HepG2 (cell line): ENCODE results near the gene LCLAT1. TPM values are rescaled to one million over a fixed set of nuclear protein-coding genes. Genes with fewer than 3 reads are reported as not detected.

Source experiments
- ATAC-seq: fragments of 200-7000 bp; cut with Tn5 transposase; 3 replicates; pipeline ENCODE4 v1.9.1; 2020; ENCODE audit warnings: mild to moderate bottlenecking, moderate library complexity
- BruUV-seq: library from RNA; stranded (reverse); fragments of 400-500 nt; replicated peaks from 2 replicates; lab custom pipeline; 2021; lab: Mats Ljungman, UMichigan
- CTCF ChIA-PET: fragments of 300-600 bp; formaldehyde crosslinking; extraction: SDS; loops from one replicate; lab custom pipeline; 2021; ENCODE audit warnings: low total read pairs, inconsistent platforms, low intra/inter-chr PET ratio; lab: Yijun Ruan, JAX
- POLR2A ChIA-PET: fragments of 350-600 bp; sonication (Branson Sonifier 250); formaldehyde crosslinking; loops from one replicate; lab custom pipeline; 2020; ENCODE audit warnings: antibody characterized with exemption, inconsistent platforms; lab: Yijun Ruan, JAX
- DNase-seq: peaks from one replicate; pipeline ENCODE4 v3.0.0-alpha.2; 2015; ENCODE audit warnings: low spot score
- FAIRE-seq: peaks from 3 replicates; lab custom pipeline; 2011; peaks lifted over from hg19 to GRCh38; lab: Jason Lieb, UNC
- H2AFZ ChIP-seq: one replicate; pipeline ENCODE4 v1.6.1; 2011; ENCODE audit warnings: low read length, inconsistent platforms
- H3K27ac ChIP-seq: fragments of 300-600 bp; 3 replicates; pipeline ENCODE4 v1.8.0; 2011; ENCODE audit warnings: mixed run types, mild to moderate bottlenecking, mixed read lengths, low read length, inconsistent platforms; ENCODE audit not compliant: insufficient read depth; ENCODE audit errors: extremely low read length
- H3K27me3 ChIP-seq, 2 experiments: fragments of 200-600 bp in 1 of 2; 2 replicates in 1 of 2; 3 replicates in 1 of 2; pipeline versions ENCODE4 v1.6.0 to v1.8.0; 2011; ENCODE audit warnings: low read length in 2 of 2, mild to moderate bottlenecking in 2 of 2, moderate library complexity in 2 of 2, inconsistent platforms in 1 of 2; ENCODE audit not compliant: insufficient read depth in 2 of 2, control insufficient read depth in 1 of 2
- H3K36me3 ChIP-seq, 2 experiments: fragments of 200-600 bp in 1 of 2; replicated peaks in 1 of 2; 2 replicates in 1 of 2; 3 replicates in 1 of 2; pipeline versions ENCODE4 v1.5.1 to v1.8.0; 2011; ENCODE audit warnings: low read length in 2 of 2, inconsistent platforms in 1 of 2; ENCODE audit not compliant: insufficient read depth in 2 of 2, control insufficient read depth in 1 of 2
- H3K4me1 ChIP-seq: 2 replicates; pipeline ENCODE4 v1.5.1; 2012; ENCODE audit warnings: low read length, inconsistent platforms; ENCODE audit not compliant: insufficient read depth
- H3K4me2 ChIP-seq: 2 replicates; pipeline ENCODE4 v1.6.0; 2011; ENCODE audit warnings: low read depth, low read length, inconsistent platforms
- H3K4me3 ChIP-seq, 3 experiments: fragments of 200-600 bp in 1 of 3; sonication (generic), shearing (Covaris generic) in 1 of 3; replicated peaks in 1 of 3; 2 replicates each; pipeline ENCODE4 v1.5.1; 2011 to 2016; ENCODE audit warnings: low read length in 3 of 3, inconsistent platforms in 2 of 3, low read depth in 2 of 3, mild to moderate bottlenecking in 2 of 3, control low read depth in 1 of 3, mixed read lengths in 1 of 3; ENCODE audit not compliant: insufficient read depth in 1 of 3
- H3K79me2 ChIP-seq: one replicate; pipeline ENCODE4 v1.6.1; 2011; ENCODE audit warnings: low read length, inconsistent platforms; ENCODE audit not compliant: insufficient read depth
- H3K9ac ChIP-seq: 2 replicates; pipeline ENCODE4 v1.6.0; 2011; ENCODE audit warnings: mild to moderate bottlenecking, low read depth, low read length, inconsistent platforms; ENCODE audit not compliant: insufficient read depth
- H3K9me3 ChIP-seq: 2 replicates; pipeline ENCODE4 v1.5.1; 2012; ENCODE audit warnings: mild to moderate bottlenecking, low read length
- H4K20me1 ChIP-seq: 2 replicates; pipeline ENCODE4 v1.6.0; 2011; ENCODE audit warnings: inconsistent platforms, mild to moderate bottlenecking, low read length, moderate library complexity; ENCODE audit not compliant: insufficient read depth
- CREB1 ChIP-seq, 2 experiments: fragments of 450-650 bp in 1 of 2; IDR thresholded peaks; 2 replicates each; pipeline ENCODE4 v1.6.1; 2016 to 2017; ENCODE audit warnings: control low read depth in 1 of 2, mild to moderate bottlenecking in 1 of 2, missing compliant biosample characterization in 1 of 2, missing genetic modification characterization in 1 of 2
- NCOA5 ChIP-seq: sonication (generic); formaldehyde crosslinking; IDR thresholded peaks from 2 replicates; pipeline ENCODE4 v1.4.0; 2020; ENCODE audit warnings: missing genetic modification reagents
- ZNF205 ChIP-seq: IDR thresholded peaks from 2 replicates; pipeline ENCODE4 v1.6.1; 2018; ENCODE audit warnings: missing biosample characterization, missing genetic modification reagents
- ZNF207 ChIP-seq: fragments of 450-650 bp; IDR thresholded peaks from 2 replicates; pipeline ENCODE4 v1.6.1; 2016; ENCODE audit warnings: antibody characterized with exemption, borderline replicate concordance
- WGBS: methylation state at CpG from one replicate; pipeline ENCODE4 v1.1.6; 2017; ENCODE audit warnings: low lambda C conversion rate; 5-methylcytosine and 5-hydroxymethylcytosine counted together
- in situ Hi-C: cut with HindIII; loops from 2 replicates; pipeline ENCODE4 v1.10.0; 2017; ENCODE audit warnings: low pct_unique_long_range_greater_than_20kb; ENCODE audit not compliant: extremely low pct_ligation_motif_present
- intact Hi-C: fragments of 100-400 bp; cut with micrococcal nuclease; formaldehyde crosslinking; loops from one replicate; pipeline ENCODE4 v1.10.0; 2022; ENCODE audit not compliant: unreplicated experiment
- polyA plus RNA-seq, 8 experiments: library from polyadenylated mRNA; depleted of rRNA in 3 of 8; stranded (reverse) in 7 of 8; unstranded in 1 of 8; fragments of >200 nt; fragmentation: Illumina TruSeq in 4 of 8; extraction: Trizol in 4 of 8; gene quantifications; 2 replicates each; pipeline versions ENCODE4 v1.2.1 to v1.2.3, GENCODE V29; 2011 to 2016; ENCODE audit warnings: low read depth in 4 of 8, missing spikeins in 1 of 8, mixed read lengths in 1 of 8; ENCODE audit not compliant: insufficient read depth in 1 of 8
- total RNA-seq, 5 experiments: library from RNA; depleted of rRNA; stranded (reverse); fragments of >200 nt; fragmentation: Illumina TruSeq; extraction: Trizol; gene quantifications; 2 replicates each; pipeline ENCODE4 v1.2.3, GENCODE V29; 2016; ENCODE audit warnings: low read depth in 1 of 5
- TF ChIP-seq, protein P1 (sequence below): sonication (generic); formaldehyde crosslinking; IDR thresholded peaks from 2 replicates; pipeline ENCODE4 v1.4.0; 2020; ENCODE audit warnings: missing genetic modification reagents
- TF ChIP-seq, protein P2 (sequence below): sonication (generic); formaldehyde crosslinking; IDR thresholded peaks from 2 replicates; pipeline ENCODE4 v1.5.1; 2020; ENCODE audit warnings: mild to moderate bottlenecking, missing genetic modification reagents

Gene LCLAT1
- total and polyA plus RNA-seq, 2 of the 13 experiments (the other 11 are each of a cell fraction or from before 2014, with no cell fraction given), result 18.0 to 28.0 TPM

DNA sequence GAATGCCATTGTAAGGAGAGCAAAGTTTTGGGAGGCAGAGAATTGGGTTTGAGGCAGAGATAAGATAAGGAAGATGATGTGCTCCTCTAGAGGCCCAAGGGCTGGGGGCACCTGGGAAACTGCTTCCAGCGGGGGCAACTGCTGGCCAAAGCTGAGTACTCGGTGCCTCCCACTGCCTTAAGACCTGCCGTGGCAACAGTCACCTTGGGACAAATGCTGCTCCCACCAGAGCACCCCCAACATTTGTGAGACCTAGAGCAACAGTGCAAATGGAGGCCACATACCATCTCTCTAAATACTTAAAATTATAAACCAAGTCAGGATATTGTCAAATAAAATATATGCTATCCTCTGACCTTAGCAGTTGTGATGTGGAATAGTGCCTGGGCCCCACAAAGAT, 233.1 kb downstream of the LCLAT1 start (continued):
- TF ChIP-seq, protein P1, sequence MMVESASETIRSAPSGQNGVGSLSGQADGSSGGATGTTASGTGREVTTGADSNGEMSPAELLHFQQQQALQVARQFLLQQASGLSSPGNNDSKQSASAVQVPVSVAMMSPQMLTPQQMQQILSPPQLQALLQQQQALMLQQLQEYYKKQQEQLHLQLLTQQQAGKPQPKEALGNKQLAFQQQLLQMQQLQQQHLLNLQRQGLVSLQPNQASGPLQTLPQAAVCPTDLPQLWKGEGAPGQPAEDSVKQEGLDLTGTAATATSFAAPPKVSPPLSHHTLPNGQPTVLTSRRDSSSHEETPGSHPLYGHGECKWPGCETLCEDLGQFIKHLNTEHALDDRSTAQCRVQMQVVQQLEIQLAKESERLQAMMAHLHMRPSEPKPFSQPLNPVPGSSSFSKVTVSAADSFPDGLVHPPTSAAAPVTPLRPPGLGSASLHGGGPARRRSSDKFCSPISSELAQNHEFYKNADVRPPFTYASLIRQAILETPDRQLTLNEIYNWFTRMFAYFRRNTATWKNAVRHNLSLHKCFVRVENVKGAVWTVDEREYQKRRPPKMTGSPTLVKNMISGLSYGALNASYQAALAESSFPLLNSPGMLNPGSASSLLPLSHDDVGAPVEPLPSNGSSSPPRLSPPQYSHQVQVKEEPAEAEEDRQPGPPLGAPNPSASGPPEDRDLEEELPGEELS (CRISPR knock-in tag), result no peak
- TF ChIP-seq ZNF207 (no peak), ZNF205 (CRISPR knock-in tag) (no peak)
- TF ChIP-seq, protein P2, sequence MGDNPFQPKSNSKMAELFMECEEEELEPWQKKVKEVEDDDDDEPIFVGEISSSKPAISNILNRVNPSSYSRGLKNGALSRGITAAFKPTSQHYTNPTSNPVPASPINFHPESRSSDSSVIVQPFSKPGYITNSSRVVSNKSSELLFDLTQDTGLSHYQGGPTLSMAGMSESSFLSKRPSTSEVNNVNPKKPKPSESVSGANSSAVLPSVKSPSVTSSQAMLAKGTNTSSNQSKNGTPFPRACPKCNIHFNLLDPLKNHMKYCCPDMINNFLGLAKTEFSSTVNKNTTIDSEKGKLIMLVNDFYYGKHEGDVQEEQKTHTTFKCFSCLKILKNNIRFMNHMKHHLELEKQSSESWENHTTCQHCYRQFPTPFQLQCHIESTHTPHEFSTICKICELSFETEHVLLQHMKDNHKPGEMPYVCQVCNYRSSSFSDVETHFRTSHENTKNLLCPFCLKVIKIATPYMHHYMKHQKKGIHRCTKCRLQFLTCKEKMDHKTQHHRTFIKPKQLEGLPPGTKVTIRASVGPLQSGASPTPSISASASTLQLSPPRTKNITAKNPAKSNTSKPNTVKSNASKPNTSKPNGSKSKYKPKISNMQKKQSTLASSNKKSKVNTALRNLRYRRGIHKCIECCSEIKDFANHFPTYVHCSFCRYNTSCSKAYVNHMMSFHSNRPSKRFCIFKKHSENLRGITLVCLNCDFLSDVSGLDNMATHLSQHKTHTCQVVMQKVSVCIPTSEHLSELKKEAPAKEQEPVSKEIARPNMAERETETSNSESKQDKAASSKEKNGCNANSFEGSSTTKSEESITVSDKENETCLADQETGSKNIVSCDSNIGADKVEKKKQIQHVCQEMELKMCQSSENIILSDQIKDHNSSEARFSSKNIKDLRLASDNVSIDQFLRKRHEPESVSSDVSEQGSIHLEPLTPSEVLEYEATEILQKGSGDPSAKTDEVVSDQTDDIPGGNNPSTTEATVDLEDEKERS (CRISPR knock-in tag), result no peak

DNA sequence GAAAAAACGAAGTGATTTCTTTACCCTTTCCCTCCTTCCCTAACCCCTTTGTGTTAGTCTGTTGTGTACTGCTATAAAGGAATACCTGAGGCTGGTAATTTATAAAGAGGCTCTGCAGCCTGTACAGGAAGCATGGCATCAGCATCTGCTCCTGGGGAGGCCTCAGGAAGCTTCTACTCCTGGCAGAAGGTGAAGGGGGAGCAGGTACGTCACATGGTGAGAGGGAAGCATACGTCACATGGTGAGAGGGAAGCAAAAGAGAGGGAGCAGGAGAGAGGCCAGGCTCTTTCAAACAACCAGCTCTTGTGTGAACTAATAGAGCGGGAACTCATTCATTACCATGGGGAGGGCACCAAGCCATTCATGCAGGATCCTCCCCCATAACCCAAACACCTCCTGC, 234.0 kb downstream of the LCLAT1 start:
- no peak for FAIRE-seq
- in situ Hi-C loops, result loop anchor here (10.0 kb wide), 1 partner anchor 246 kb away; no protein-coding TSS in a partner anchor
- WGBS, result 9% methylated on average over 4 of the region's 4 CpGs

More for the DNA sequence above, 234.0 kb downstream of the LCLAT1 start:
- no peak overlapping the region for H3K4me3 ChIP-seq
- no peaks in the 10 kb centered on the region for H3K79me2 ChIP-seq
- DNase-seq (no peak), ATAC-seq (no peak)
- no peak overlapping the region for H3K9ac ChIP-seq
- H3K27me3 ChIP-seq, result peaks cover 0 to 22% of the 10 kb centered on the region in 2 experiments; a peak in 4 of 5 replicates
- H2AFZ ChIP-seq, result no peak overlapping the region
- POLR2A ChIA-PET, result no interaction called here
- intact Hi-C loops, result no loop called here
- H3K36me3 ChIP-seq, result no peaks in the 10 kb centered on the region
- CTCF ChIA-PET, result no interaction called here
- TF ChIP-seq CREB1 (IDR thresholded peaks at IDR 0.05) (peak; percentile 81), CREB1 (CRISPR knock-in tag; IDR thresholded peaks at IDR 0.05) (no peak), NCOA5 (CRISPR knock-in tag) (no peak)
- no peak overlapping the region for H3K4me2 ChIP-seq
- no peaks in the 10 kb centered on the region for H3K4me1 ChIP-seq
- no peaks in the 10 kb centered on the region for H3K9me3 ChIP-seq
- BruUV-seq, result no TSS peak
- no peak overlapping the region for H3K27ac ChIP-seq
- no peaks in the 10 kb centered on the region for H4K20me1 ChIP-seq
